ENCODE results near the gene PPHLN1.

- TF ChIP-seq, protein P1, sequence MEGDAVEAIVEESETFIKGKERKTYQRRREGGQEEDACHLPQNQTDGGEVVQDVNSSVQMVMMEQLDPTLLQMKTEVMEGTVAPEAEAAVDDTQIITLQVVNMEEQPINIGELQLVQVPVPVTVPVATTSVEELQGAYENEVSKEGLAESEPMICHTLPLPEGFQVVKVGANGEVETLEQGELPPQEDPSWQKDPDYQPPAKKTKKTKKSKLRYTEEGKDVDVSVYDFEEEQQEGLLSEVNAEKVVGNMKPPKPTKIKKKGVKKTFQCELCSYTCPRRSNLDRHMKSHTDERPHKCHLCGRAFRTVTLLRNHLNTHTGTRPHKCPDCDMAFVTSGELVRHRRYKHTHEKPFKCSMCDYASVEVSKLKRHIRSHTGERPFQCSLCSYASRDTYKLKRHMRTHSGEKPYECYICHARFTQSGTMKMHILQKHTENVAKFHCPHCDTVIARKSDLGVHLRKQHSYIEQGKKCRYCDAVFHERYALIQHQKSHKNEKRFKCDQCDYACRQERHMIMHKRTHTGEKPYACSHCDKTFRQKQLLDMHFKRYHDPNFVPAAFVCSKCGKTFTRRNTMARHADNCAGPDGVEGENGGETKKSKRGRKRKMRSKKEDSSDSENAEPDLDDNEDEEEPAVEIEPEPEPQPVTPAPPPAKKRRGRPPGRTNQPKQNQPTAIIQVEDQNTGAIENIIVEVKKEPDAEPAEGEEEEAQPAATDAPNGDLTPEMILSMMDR (IDR thresholded peaks at IDR 0.05; ENCODE audit: insufficient read depth, low read depth, low read length) = no peak
- no peak for TF ChIP-seq EZH2 (IDR thresholded peaks at IDR 0.05; ENCODE audit: insufficient read depth, low read length)
These were observed 41.8 kb upstream of the PPHLN1 start for GRCh38 chr12:42284157-42284556.
